GM08714 (cell line): Measurements from ENCODE around the gene AHCYL2.
"Not testable (repeated sequence)": the region's sequence is repeated elsewhere in the genome, so short reads cannot be mapped to it uniquely, and the experiment has no call there.

Source experiments
- H3K4me3 ChIP-seq: fragments of 200-500 bp; sonication (Bioruptor generic); 2 replicates; pipeline ENCODE4 v1.5.1; 2014; ENCODE audit warnings: mild to moderate bottlenecking, low read length, inconsistent platforms
- ZNF274 ChIP-seq: IDR thresholded peaks from 2 replicates; pipeline ENCODE4 v1.6.1; 2012; ENCODE audit warnings: mild to moderate bottlenecking, low read depth, low read length

The AHCYL2 gene

GRCh38 chr7:129281163-129281562 is 56.3 kb downstream of the AHCYL2 start:
- no peak for TF ChIP-seq ZNF274

GRCh38 chr7:129282865-129283264 is 58.0 kb downstream of the AHCYL2 start:
- H3K4me3 ChIP-seq = no peak overlapping the region
- no peak for TF ChIP-seq ZNF274

More at GRCh38 chr7:129281163-129281562, 56.3 kb downstream of the AHCYL2 start:
- no peak overlapping the region for H3K4me3 ChIP-seq

- no peak for TF ChIP-seq ZNF274
- H3K4me3 ChIP-seq = no peak overlapping the region
Measured at GRCh38 chr7:129283936-129284335, 59.1 kb downstream of the AHCYL2 start.

GRCh38 chr7:129285111-129285510 is 60.3 kb downstream of the AHCYL2 start:
- no peak for TF ChIP-seq ZNF274
- H3K4me3 ChIP-seq = no peak overlapping the region

GRCh38 chr7:129292861-129293260 is 68.0 kb downstream of the AHCYL2 start:
- TF ChIP-seq ZNF274 = no peak

GRCh38 chr7:129295015-129295423 is 70.2 kb downstream of the AHCYL2 start:
- no peak for TF ChIP-seq ZNF274

More at GRCh38 chr7:129292861-129293260, 68.0 kb downstream of the AHCYL2 start:
- H3K4me3 ChIP-seq = no peak overlapping the region

GRCh38 chr7:129298268-129298893 is 73.6 kb downstream of the AHCYL2 start:
- TF ChIP-seq ZNF274 = no peak
- no peak overlapping the region for H3K4me3 ChIP-seq

More at GRCh38 chr7:129295015-129295423, 70.2 kb downstream of the AHCYL2 start:
- H3K4me3 ChIP-seq = no peak overlapping the region

GRCh38 chr7:129299889-129300288 is 75.1 kb downstream of the AHCYL2 start:
- TF ChIP-seq ZNF274 = no peak
- no peak overlapping the region for H3K4me3 ChIP-seq

GRCh38 chr7:129300299-129300698 is 75.5 kb downstream of the AHCYL2 start:
- H3K4me3 ChIP-seq = not testable (repeated sequence)

- H3K4me3 ChIP-seq = no peak overlapping the region
- TF ChIP-seq ZNF274 = no peak
Measured at GRCh38 chr7:129307592-129307991, 82.8 kb downstream of the AHCYL2 start.

GRCh38 chr7:129308047-129308446 is 83.2 kb downstream of the AHCYL2 start:
- no peak overlapping the region for H3K4me3 ChIP-seq
- no peak for TF ChIP-seq ZNF274

- no peak overlapping the region for H3K4me3 ChIP-seq
- TF ChIP-seq ZNF274 = no peak
Measured at GRCh38 chr7:129311429-129311828, 86.6 kb downstream of the AHCYL2 start.

- H3K4me3 ChIP-seq = no peak overlapping the region
- no peak for TF ChIP-seq ZNF274
Measured at GRCh38 chr7:129313282-129313681, 88.5 kb downstream of the AHCYL2 start.

- no peak overlapping the region for H3K4me3 ChIP-seq
- TF ChIP-seq ZNF274 = no peak
Measured at GRCh38 chr7:129315960-129316359, 91.1 kb downstream of the AHCYL2 start.

GRCh38 chr7:129317450-129317849 is 92.6 kb downstream of the AHCYL2 start:
- H3K4me3 ChIP-seq = no peak overlapping the region
- no peak for TF ChIP-seq ZNF274

- TF ChIP-seq ZNF274 = no peak
- no peak overlapping the region for H3K4me3 ChIP-seq
Measured at GRCh38 chr7:129327076-129327475, 102.2 kb downstream of the AHCYL2 start.
